CD14-positive monocyte (primary cell): ENCODE measurements around the gene CHRM4. TPM values are rescaled to one million over a fixed set of nuclear protein-coding genes. Genes with fewer than 3 reads are reported as not detected.

ENCODE experiments used
- DNase-seq, 3 donors: peaks; one replicate each; pipeline ENCODE4 v3.0.0-alpha.2; 2011 to 2022
- H2AFZ ChIP-seq: 2 replicates; pipeline ENCODE4 v1.6.0; 2012; ENCODE audit warnings: mild to moderate bottlenecking, low read depth, low read length, inconsistent platforms; ENCODE audit not compliant: insufficient read depth, poor library complexity, severe bottlenecking
- H3K27ac ChIP-seq, 2 donors: 1 replicate in 1 of 2; 2 replicates in 1 of 2; pipeline ENCODE4 v1.5.1; 2012 to 2013; ENCODE audit warnings: low read length in 2 of 2, control low read depth in 1 of 2, inconsistent platforms in 1 of 2, low read depth in 1 of 2, mild to moderate bottlenecking in 1 of 2
- H3K27me3 ChIP-seq, 2 donors: one replicate each; pipeline versions ENCODE4 v1.6.0 to v1.6.1; 2011 to 2013; ENCODE audit warnings: low read length in 2 of 2; ENCODE audit not compliant: control insufficient read depth in 2 of 2, insufficient read depth in 2 of 2
- H3K36me3 ChIP-seq, 2 donors: replicated peaks in 1 of 2; 1 replicate in 1 of 2; 2 replicates in 1 of 2; pipeline versions ENCODE4 v1.5.1 to v1.6.1; 2012 to 2013; ENCODE audit warnings: low read length in 2 of 2, control low read depth in 1 of 2, inconsistent platforms in 1 of 2, mild to moderate bottlenecking in 1 of 2; ENCODE audit not compliant: insufficient read depth in 2 of 2, control insufficient read depth in 1 of 2
- H3K4me1 ChIP-seq, 2 donors: 1 replicate in 1 of 2; 2 replicates in 1 of 2; pipeline versions ENCODE4 v1.5.1 to v1.6.1; 2012 to 2013; ENCODE audit warnings: low read length in 2 of 2, control low read depth in 1 of 2, inconsistent platforms in 1 of 2, mild to moderate bottlenecking in 1 of 2, moderate library complexity in 1 of 2; ENCODE audit not compliant: insufficient read depth in 2 of 2, control insufficient read depth in 1 of 2
- H3K4me2 ChIP-seq: replicated peaks from 2 replicates; pipeline ENCODE3; 2012; ENCODE audit warnings: low read length, moderate library complexity, mild to moderate bottlenecking; ENCODE audit not compliant: poor library complexity, severe bottlenecking; ENCODE audit errors: extremely low read depth
- H3K4me3 ChIP-seq, 3 experiments: fragments of 200-600 bp in 1 of 3; sonication (generic) in 1 of 3; replicated peaks in 1 of 3; 1 replicate in 2 of 3; 2 replicates in 1 of 3; pipeline ENCODE4 v1.5.1; 2011 to 2013; ENCODE audit warnings: low read length in 3 of 3, mild to moderate bottlenecking in 3 of 3, control low read depth in 2 of 3, low read depth in 2 of 3, inconsistent platforms in 1 of 3, moderate library complexity in 1 of 3
- H3K79me2 ChIP-seq: 2 replicates; pipeline ENCODE4 v1.6.0; 2012; ENCODE audit warnings: mild to moderate bottlenecking, control low read depth, inconsistent platforms, low read length, moderate library complexity; ENCODE audit not compliant: insufficient read depth
- H3K9ac ChIP-seq: 2 replicates; pipeline ENCODE4 v1.6.0; 2017; ENCODE audit warnings: low read length, mild to moderate bottlenecking; ENCODE audit not compliant: insufficient read depth, poor library complexity, severe bottlenecking
- H3K9me3 ChIP-seq, 2 donors: replicated peaks in 1 of 2; 1 replicate in 1 of 2; 2 replicates in 1 of 2; pipeline versions ENCODE4 v1.5.1 to v1.6.1; 2012 to 2013; ENCODE audit warnings: low read length in 2 of 2, control low read depth in 1 of 2; ENCODE audit not compliant: control insufficient read depth in 1 of 2, insufficient read depth in 1 of 2
- H4K20me1 ChIP-seq: 2 replicates; pipeline ENCODE4 v1.6.0; 2012; ENCODE audit warnings: mild to moderate bottlenecking, low read length, control low read depth, moderate library complexity; ENCODE audit not compliant: insufficient read depth
- H3K27ac Mint-ChIP-seq, 7 donors: one replicate each; pipeline ENCODE4 v1.8.0; 2020; ENCODE audit warnings: mild to moderate bottlenecking in 7 of 7, mixed read lengths in 7 of 7, moderate library complexity in 6 of 7, inconsistent platforms in 2 of 7
- H3K27me3 Mint-ChIP-seq, 3 donors: one replicate each; pipeline ENCODE4 v1.8.0; 2021 to 2022; ENCODE audit warnings: low read depth in 3 of 3, mild to moderate bottlenecking in 3 of 3, mixed read lengths in 3 of 3, moderate library complexity in 3 of 3, inconsistent platforms in 1 of 3
- H3K36me3 Mint-ChIP-seq, 2 donors: one replicate each; pipeline ENCODE4 v1.8.0; 2020; ENCODE audit warnings: mixed read lengths in 2 of 2, inconsistent platforms in 1 of 2, mild to moderate bottlenecking in 1 of 2
- H3K4me1 Mint-ChIP-seq: one replicate; pipeline ENCODE4 v1.8.0; 2020; ENCODE audit warnings: mild to moderate bottlenecking, mixed read lengths
- H3K4me3 Mint-ChIP-seq, 2 donors: one replicate each; pipeline ENCODE4 v1.8.0; 2020; ENCODE audit warnings: mild to moderate bottlenecking in 2 of 2, mixed read lengths in 2 of 2, moderate library complexity in 1 of 2
- H3K9me3 Mint-ChIP-seq, 7 donors: one replicate each; pipeline ENCODE4 v1.8.0; 2020 to 2022; ENCODE audit warnings: mixed read lengths in 7 of 7, mild to moderate bottlenecking in 6 of 7, moderate library complexity in 6 of 7, inconsistent platforms in 2 of 7
- WGBS: methylation state at CpG from one replicate; pipeline ENCODE4 v1.1.5; 2013; ENCODE audit warnings: missing lambda C conversion rate; ENCODE audit not compliant: insufficient coverage; 5-methylcytosine and 5-hydroxymethylcytosine counted together
- intact Hi-C, 2 donors: fragments of 100-400 bp; cut with micrococcal nuclease; formaldehyde crosslinking; loops; one replicate each; pipeline versions ENCODE4 v1.15.0 to v1.15.1; 2023
- polyA plus RNA-seq, 3 donors: library from polyadenylated mRNA; depleted of rRNA in 1 of 3; unstranded in 2 of 3; stranded (reverse) in 1 of 3; fragments of 300-500 nt in 2 of 3; fragments of >200 nt in 1 of 3; fragmentation: Illumina TruSeq in 2 of 3; gene quantifications; 1 replicate in 2 of 3; 2 replicates in 1 of 3; pipeline ENCODE4 v1.2.3, GENCODE V29; 2012 to 2021
- TF ChIP-seq, protein P1 (sequence below): fragments of 200-600 bp; IDR thresholded peaks from one replicate; pipeline ENCODE4 v1.8.0; 2022; ENCODE audit warnings: antibody characterized with exemption, mild to moderate bottlenecking

Gene CHRM4
- polyA plus RNA-seq, 3 donors: 0.15 to 0.57 TPM; not detected in 1

DNA sequence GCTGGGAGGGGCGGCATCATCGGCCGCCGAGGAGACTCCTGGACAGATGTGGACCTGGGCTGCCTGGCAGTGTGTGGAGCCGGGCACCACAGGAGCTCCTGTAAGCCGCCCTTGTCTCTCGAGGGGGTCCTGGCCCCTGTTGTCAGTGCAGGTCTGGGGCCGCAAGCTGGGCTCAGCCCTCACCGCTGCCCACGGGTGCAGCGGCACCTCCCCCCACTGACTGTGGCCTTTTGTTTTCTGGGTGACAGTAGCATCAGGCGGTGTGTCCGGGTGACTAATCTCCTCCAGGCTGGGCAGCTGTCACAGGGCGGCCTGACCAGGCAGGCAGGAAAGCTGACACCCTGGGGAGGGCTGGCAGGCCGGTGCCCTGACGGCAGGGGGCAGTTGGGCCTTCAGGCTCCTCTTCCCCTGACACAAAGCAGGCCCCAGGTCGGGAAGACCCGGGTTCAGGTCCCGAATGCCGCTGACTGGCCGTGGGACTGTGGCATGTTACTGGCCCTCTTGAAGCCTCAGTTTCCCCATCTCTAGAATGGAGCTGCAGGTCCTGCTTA lies 28.0 kb downstream of the CHRM4 start:
- no peak overlapping the region for H3K4me3 Mint-ChIP-seq
- H3K36me3 Mint-ChIP-seq: peaks cover 23 to 51% of the 10 kb centered on the region in 2 donors
- Histone ChIP-seq H3K27ac (peak overlapping the region; percentile 79 to 95), H3K4me2 (peak overlapping the region; percentile 70), H3K27me3 (no peaks in the 10 kb centered on the region), H3K9me3 (no peaks in the 10 kb centered on the region), H2AFZ (no peak overlapping the region), H3K36me3 (peaks cover 36 to 47% of the 10 kb centered on the region in 2 donors), H3K4me3 (no peak overlapping the region), H4K20me1 (peaks cover 97% of the 10 kb centered on the region), H3K9ac (peak overlapping the region; percentile 64), H3K79me2 (peaks cover 98% of the 10 kb centered on the region), H3K4me1 (peaks cover 45 to 74% of the 10 kb centered on the region in 2 donors)
- DNase-seq: peak in 2 of 3 donors; percentile 55 to 59
- H3K27me3 Mint-ChIP-seq: peaks cover 0 to 5% (median 3%) of the 10 kb centered on the region in 3 donors
- TF ChIP-seq, protein P1, sequence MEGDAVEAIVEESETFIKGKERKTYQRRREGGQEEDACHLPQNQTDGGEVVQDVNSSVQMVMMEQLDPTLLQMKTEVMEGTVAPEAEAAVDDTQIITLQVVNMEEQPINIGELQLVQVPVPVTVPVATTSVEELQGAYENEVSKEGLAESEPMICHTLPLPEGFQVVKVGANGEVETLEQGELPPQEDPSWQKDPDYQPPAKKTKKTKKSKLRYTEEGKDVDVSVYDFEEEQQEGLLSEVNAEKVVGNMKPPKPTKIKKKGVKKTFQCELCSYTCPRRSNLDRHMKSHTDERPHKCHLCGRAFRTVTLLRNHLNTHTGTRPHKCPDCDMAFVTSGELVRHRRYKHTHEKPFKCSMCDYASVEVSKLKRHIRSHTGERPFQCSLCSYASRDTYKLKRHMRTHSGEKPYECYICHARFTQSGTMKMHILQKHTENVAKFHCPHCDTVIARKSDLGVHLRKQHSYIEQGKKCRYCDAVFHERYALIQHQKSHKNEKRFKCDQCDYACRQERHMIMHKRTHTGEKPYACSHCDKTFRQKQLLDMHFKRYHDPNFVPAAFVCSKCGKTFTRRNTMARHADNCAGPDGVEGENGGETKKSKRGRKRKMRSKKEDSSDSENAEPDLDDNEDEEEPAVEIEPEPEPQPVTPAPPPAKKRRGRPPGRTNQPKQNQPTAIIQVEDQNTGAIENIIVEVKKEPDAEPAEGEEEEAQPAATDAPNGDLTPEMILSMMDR: no peak
- no peaks in the 10 kb centered on the region for H3K9me3 Mint-ChIP-seq
- 72% methylated on average over 15 of the region's 21 CpGs for WGBS
- intact Hi-C loops: no loop called here
- H3K27ac Mint-ChIP-seq: peak overlapping the region; percentile 92 to 98 (median 96)
- H3K4me1 Mint-ChIP-seq: peaks cover 55% of the 10 kb centered on the region

DNA sequence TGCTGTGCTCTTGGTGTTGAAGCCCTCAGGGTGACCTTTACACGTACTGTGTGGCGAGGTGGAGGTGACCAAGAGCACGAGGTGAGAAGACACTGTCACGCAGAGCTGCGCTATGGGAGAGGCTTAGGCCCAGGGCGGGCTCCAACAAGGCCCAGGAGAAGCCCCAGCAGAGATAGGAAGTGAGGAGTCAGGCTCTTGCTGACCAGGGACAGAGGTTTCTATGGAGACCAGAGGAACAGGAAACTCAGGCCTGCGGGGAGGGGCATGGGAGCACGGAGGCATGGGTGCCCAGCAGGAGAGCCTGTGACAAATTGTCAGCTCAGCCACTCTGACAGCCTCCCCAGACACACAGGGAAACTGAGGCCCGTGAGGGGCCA lies 28.6 kb downstream of the CHRM4 start:
- 29% methylated on average over 8 of the region's 9 CpGs for WGBS
- peak overlapping the region; percentile 70 for H3K4me2 ChIP-seq
- H3K79me2 ChIP-seq: peaks cover 98% of the 10 kb centered on the region
- H3K36me3 ChIP-seq: peaks cover 31 to 42% of the 10 kb centered on the region in 2 donors
- Mint-ChIP-seq H3K36me3 (peaks cover 18 to 46% of the 10 kb centered on the region in 2 donors), H3K9me3 (no peaks in the 10 kb centered on the region), H3K27ac (peak overlapping the region; percentile 92 to 98 (median 96)), H3K4me1 (peaks cover 56% of the 10 kb centered on the region), H3K4me3 (peak overlapping the region; percentile 9 to 51), H3K27me3 (peaks cover 0 to 5% (median 3%) of the 10 kb centered on the region in 3 donors)
- peaks cover 97% of the 10 kb centered on the region for H4K20me1 ChIP-seq
- peak overlapping the region in 1 of 3 experiments; percentile 64 for H3K4me3 ChIP-seq
- peak; percentile 88 to 91 (median 90) for DNase-seq
- H3K9ac ChIP-seq: peak overlapping the region; percentile 82
- H3K27ac ChIP-seq: peak overlapping the region; percentile 79 to 95
- peaks cover 45 to 78% of the 10 kb centered on the region in 2 donors for H3K4me1 ChIP-seq
- intact Hi-C loops: no loop called here
- no peaks in the 10 kb centered on the region for H3K9me3 ChIP-seq
- H3K27me3 ChIP-seq: no peaks in the 10 kb centered on the region
- TF ChIP-seq, protein P1: no peak
- no peak overlapping the region for H2AFZ ChIP-seq
